Activated effector memory CD4-positive, alpha-beta T cell treated with anti-CD3 and anti-CD28 coated beads, Interleukin-2, amount 50 U/mL, for 16 hours (primary cell): ENCODE measurements around the gene SREBF2.
"Not testable (repeated sequence)": the region's sequence is repeated elsewhere in the genome, so short reads cannot be mapped to it uniquely, and the experiment has no call there.

Experiments used
- DNase-seq: peaks from one replicate; pipeline ENCODE4 v3.0.0-alpha.2; 2020

SREBF2 gene

GRCh38 chr22:41842996-41843970, 10.4 kb downstream of the SREBF2 start:
- no peak for DNase-seq

GRCh38 chr22:41844036-41844435, 11.1 kb downstream of the SREBF2 start:
- DNase-seq: no peak

- no peak for DNase-seq
Observed at GRCh38 chr22:41844513-41844912, 11.6 kb downstream of the SREBF2 start.

GRCh38 chr22:41845380-41846267, 12.7 kb downstream of the SREBF2 start:
- DNase-seq: no peak

GRCh38 chr22:41846268-41846987, 13.5 kb downstream of the SREBF2 start:
- DNase-seq: no peak

GRCh38 chr22:41847300-41847699, 14.4 kb downstream of the SREBF2 start:
- no peak for DNase-seq

- no peak for DNase-seq
Observed at GRCh38 chr22:41848468-41848867, 15.6 kb downstream of the SREBF2 start.

- DNase-seq: no peak
Observed at GRCh38 chr22:41856469-41856868, 23.6 kb downstream of the SREBF2 start.

GRCh38 chr22:41857155-41857859, 24.4 kb downstream of the SREBF2 start:
- DNase-seq: peak; percentile 89

- DNase-seq: no peak
Observed at GRCh38 chr22:41857860-41858199, 24.9 kb downstream of the SREBF2 start.

GRCh38 chr22:41862160-41862529, 29.2 kb downstream of the SREBF2 start:
- peak; percentile 79 for DNase-seq

GRCh38 chr22:41862530-41863266, 29.8 kb downstream of the SREBF2 start:
- peak; percentile 84 for DNase-seq

- DNase-seq: no peak
Observed at GRCh38 chr22:41863472-41863871, 30.6 kb downstream of the SREBF2 start.

- no peak for DNase-seq
Observed at GRCh38 chr22:41868556-41868955, 35.7 kb downstream of the SREBF2 start.

GRCh38 chr22:41870081-41870480, 37.2 kb downstream of the SREBF2 start:
- DNase-seq: not testable (repeated sequence)

- no peak for DNase-seq
Observed at GRCh38 chr22:41870786-41871185, 37.9 kb downstream of the SREBF2 start.

GRCh38 chr22:41873391-41873790, 40.5 kb downstream of the SREBF2 start:
- DNase-seq: no peak

- DNase-seq: no peak
Observed at GRCh38 chr22:41874090-41874489, 41.2 kb downstream of the SREBF2 start.

- no peak for DNase-seq
Observed at GRCh38 chr22:41875531-41876270, 42.8 kb downstream of the SREBF2 start.

- DNase-seq: no peak
Observed at GRCh38 chr22:41876275-41876674, 43.4 kb downstream of the SREBF2 start.

- no peak for DNase-seq
Observed at GRCh38 chr22:41876675-41877074, 43.8 kb downstream of the SREBF2 start.
